Skin of body (tissue), 2 donors: ENCODE data around the gene CSMD2. TPM values are rescaled to one million over a fixed set of nuclear protein-coding genes. Genes with fewer than 3 reads are reported as not detected.

Experiments used
- DNase-seq: peaks from one replicate; lab custom pipeline; 2025; lab: John Stamatoyannopoulos, UW
- total RNA-seq: library from RNA; depleted of rRNA; stranded (reverse); fragments of >200 nt; gene quantifications from one replicate; pipeline ENCODE4 v1.2.3, GENCODE V29; 2014

Gene CSMD2
- total RNA-seq, 1 donor from 2014 or later: 2.4 TPM

DNA sequence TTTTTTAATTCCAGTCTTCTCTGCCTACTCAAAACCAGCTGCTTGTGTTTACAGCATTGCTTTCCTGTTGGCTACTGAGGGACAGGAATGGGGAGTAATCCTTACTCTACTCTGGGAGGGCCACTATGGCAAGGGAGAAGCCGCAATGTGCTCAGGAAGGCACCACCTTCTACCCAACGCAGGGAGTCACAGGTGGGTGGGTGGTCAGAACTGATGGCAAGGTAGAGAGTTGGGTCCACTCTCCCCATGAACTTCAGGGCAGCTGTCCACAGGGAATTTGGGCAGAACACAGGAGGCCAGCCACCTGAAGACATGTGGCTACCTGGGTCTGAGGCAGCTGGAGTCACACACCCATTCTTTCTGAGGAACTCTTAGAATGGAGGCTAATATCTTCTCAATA is 341.6 kb downstream of the CSMD2 start:
- DNase-seq: no peak

DNA sequence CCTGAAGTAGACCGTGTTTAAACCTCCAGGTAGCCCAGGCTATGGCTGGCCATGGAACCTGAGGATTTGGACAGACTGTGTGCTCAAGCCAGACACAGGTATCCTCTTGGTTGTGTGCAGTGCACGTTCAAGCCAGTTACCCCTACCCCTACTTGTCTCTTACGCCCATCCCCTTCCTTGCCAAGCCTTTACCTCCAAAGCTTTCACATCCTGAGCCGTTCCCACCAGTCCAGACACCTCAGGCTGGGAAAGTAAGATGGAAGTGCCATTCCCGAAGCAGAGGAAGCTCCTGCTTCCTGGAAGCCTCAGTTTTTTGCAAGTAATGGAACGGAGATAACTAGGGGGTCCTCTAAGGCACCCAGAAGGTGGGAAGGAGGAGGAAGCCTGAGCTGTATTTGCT is 342.6 kb downstream of the CSMD2 start:
- DNase-seq: no peak

DNA sequence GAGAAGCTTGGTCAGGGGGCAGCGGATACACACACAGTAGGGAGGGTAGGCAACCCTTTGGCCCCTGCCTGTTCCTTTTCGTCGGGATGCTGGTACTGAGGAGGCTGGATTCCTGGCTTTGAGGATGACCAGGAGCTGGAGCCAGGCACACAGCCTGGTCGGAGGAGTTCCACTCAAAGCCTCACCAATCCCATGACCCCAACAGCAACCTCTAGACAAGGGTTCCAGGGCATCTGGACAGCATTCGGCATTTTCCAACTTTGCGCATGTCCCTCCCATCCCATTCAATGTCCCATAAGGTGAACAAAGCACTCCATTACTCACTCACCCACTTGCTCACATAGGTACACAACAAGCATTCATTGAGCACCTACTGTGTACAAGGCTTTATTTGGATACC is 343.7 kb downstream of the CSMD2 start:
- no peak for DNase-seq

DNA sequence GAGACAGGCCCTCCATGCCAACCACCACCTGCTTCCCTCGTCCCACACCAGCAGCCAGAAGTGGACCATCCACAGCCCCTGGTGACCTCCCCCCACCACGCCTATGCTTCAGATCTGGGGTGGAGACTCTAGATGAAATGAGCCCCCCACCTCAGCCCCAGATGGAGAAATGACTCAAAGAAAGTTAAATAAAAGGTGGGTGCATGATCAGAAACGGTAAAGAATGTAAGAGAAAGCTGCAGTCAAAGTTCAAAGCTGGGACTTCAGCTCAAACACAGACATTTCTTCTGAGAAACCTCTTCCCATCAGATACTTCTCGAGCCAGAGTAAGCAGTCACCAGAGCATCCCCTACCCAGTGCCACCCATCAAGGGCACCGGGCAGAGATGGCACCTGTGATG is 344.2 kb downstream of the CSMD2 start:
- DNase-seq: no peak

DNA sequence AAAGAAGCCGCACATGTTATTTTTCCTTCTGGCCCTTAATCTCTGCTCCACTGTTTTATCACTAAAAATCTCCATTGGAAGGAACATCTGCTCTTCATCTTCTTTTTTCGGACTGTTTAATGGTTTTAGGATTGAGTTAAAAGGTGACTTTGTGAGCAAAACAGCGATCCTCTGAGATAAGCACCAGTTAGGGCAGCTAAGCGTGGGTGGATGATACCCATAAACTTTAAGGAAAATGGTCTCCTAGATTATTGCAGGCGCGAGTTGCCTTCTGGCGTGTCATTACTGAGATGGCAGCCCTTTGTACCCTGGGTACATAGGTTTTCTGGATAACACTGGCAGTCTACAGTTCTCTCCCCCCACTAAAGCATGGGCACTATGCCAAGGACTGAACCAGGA is 345.1 kb downstream of the CSMD2 start:
- DNase-seq: no peak

DNA sequence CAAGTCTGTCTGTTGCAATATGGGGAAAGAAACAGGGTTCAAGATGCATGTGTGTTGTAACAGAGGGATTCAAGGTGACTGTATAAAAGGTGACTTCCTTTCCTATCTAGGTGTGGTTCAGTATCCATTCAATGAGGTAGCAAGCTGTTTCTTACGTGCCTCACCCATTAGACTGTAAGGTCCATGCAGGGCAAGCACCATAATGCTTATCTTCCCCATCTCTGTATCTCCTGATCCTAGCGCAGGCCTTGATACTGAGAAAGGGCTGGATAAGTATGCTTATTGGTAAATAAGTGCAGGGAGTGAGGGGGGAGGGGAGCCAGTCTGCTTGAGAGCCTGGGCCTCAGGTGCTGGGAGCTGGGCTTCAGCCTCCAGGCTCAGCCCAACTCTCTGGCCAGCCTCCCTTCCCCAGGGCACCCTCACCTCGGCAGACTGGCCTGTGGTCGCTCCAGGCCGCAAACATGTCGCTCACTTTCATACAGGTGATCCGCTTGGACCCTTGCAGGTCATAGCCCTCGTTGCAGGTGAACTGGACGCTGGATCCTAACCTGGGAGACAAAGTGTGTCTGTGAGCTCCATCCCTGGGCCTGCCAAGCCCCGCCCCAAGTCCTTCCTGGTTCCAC is 345.6 kb downstream of the CSMD2 start:
- no peak for DNase-seq

- no peak for DNase-seq
These were observed 347.0 kb downstream of the CSMD2 start for GRCh38 chr1:33818071-33818470.

- DNase-seq: no peak
These were observed 350.0 kb downstream of the CSMD2 start for GRCh38 chr1:33815061-33815460.

- no peak for DNase-seq
These were observed 350.9 kb downstream of the CSMD2 start for GRCh38 chr1:33814166-33814565.

- DNase-seq: no peak
These were observed 354.5 kb downstream of the CSMD2 start for GRCh38 chr1:33810571-33810970.

GRCh38 chr1:33805988-33806387 is 359.0 kb downstream of the CSMD2 start:
- DNase-seq: no peak

DNA sequence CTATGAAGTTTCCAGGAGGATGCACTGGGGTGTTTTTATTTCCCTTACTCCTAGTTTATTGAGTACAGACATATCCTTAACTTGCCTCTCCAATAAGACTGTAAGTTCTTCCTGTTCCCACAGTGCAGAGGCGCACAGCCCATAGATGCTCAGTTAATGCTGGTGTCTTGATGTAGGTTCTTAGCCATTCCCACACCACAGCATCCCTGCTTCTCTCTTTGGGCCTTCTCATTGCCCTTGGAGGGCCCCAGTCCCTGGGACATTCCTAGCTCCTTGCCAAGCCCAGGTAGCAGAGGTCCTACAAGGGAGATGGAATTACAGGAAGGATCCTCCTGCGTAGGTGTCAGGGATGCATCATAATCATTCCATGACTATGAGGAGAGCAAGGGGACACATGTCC is 362.8 kb downstream of the CSMD2 start:
- no peak for DNase-seq

DNA sequence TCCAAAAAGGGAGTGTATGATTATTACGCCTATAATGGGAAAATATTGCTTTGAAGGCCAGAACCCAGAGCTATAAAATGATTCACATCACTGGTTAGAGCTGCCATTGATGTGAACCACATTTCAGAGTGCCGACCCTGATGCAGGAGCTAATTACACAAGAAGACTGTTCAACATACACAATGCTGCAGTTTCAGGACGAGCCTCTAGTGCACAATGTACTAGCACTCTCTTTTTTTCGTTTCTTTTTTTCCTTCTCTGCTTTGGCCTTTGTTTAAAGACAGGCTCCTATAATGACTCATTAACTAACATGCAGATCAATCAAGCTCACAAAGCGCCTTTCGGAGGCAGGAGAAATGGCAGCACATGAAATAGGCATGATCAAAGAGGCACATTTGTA is 367.2 kb downstream of the CSMD2 start:
- DNase-seq: no peak

DNA sequence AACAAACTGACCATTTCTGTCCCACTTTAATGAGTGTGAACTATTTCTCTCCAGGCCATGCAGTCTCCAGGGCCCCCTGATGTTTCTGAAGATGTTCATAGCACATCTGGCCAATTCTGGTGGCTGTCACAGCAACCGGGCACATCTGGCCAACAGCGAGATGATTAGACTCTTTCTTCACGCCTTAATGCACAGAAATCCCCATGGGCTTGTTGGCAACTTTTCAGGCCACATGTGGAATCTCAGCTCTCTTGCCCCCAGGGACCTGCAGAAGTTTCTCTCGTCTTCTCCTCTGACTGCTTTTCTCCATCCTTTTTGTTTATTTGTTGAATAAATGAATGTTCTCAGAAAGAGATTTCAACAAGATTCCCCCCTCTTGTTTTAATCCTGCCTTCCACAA is 372.4 kb downstream of the CSMD2 start:
- peak; percentile 29 for DNase-seq

- DNase-seq: no peak
These were observed 372.8 kb downstream of the CSMD2 start for GRCh38 chr1:33792216-33792615.

DNA sequence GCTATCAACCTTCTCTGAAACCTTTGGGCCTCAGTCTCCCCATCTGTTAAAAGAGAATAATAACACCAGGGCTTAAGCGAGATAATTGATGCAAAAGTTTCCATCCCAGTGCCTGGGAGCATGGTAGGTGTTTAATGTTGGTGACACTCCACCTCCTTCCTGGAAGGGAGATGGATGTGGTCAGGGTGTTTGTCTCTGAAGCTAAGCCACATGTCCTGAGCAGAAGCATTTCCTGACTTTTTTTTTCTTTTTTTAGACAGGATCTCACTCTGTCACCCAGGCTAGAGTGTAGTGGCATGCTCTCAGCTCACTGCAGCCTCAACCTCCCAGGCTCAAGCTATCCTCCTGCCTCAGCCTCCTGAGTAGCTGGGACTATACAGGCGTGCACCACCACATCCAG is 373.8 kb downstream of the CSMD2 start:
- DNase-seq: no peak

- DNase-seq: no peak
These were observed 374.5 kb downstream of the CSMD2 start for GRCh38 chr1:33790577-33790976.

DNA sequence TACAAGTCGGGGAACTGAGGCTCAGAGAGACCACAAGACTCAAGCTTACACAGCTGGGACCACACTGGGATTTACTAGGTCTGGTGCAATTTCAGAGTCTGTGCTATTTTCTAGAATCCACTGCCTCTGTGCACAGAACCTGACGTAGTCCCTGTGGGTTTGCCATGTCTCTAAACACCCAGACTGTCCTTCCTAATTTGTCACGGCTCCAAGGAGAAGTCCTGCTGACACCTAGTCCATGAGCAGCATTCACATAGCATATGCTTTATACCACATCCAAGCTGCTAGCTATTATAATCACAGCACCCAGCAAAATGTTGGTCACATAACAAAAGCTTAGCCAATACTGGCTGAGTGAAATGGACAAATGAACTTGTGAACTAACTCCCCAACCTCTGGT is 380.2 kb downstream of the CSMD2 start:
- DNase-seq: no peak

- DNase-seq: no peak
These were observed 382.3 kb downstream of the CSMD2 start for GRCh38 chr1:33782776-33783175.

- DNase-seq: no peak
These were observed 383.4 kb downstream of the CSMD2 start for GRCh38 chr1:33781652-33782051.

DNA sequence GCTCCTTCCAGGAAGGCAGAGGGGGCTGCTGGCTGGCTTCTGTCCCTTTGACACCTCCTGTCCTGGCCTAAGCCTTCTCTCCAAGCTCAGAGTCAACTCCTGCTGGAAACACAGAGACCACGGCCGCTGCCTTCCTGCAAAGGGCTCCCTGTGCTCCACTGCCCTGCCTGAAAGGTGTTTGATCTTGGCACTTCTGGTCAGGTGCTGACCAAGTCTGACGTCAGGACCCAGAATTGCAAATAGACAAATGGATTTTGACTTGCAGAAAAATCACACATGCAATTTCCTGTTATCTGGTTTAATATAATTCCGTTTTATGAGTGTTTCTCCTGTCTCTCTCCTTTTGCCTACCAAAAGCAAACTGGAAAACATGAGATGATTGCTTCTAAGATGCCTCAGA is 387.7 kb downstream of the CSMD2 start:
- no peak for DNase-seq

DNA sequence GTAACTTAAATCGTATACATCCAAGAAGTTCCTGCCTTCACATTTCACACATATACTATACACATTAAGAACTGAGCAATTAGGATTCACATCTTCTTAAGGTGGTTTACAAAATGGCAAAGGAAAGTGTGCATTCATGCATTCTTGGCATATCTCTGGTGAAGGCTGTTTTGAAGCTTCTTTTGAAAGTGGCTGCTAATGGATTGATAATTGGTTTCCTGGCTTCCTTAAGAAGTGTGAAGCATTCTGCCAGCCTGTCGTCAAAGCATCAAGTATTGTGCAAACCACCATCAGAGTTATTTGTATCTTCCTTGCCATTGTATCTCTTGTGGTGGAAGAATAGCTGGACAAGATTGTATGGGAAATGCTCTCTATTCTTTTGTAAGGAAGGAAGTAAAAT is 396.2 kb downstream of the CSMD2 start:
- DNase-seq: no peak

DNA sequence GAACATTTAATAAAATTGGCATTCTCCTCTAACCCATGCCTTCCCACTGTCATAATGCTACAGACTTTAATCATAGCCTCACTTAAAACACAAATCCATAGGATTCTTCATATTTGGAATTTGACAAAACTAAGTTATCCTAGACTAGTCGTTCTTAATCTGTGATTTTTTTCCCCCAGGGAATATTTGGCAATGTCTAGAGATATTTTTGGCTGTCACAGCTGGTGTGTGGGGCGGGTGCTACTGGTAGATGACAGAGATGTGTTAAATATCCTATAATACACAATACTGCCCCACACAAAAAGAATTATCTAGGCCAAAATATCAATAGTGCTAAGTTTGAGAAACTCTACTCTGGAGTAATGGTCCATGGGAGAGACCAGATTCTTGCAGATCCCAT is 396.9 kb downstream of the CSMD2 start:
- DNase-seq: no peak

DNA sequence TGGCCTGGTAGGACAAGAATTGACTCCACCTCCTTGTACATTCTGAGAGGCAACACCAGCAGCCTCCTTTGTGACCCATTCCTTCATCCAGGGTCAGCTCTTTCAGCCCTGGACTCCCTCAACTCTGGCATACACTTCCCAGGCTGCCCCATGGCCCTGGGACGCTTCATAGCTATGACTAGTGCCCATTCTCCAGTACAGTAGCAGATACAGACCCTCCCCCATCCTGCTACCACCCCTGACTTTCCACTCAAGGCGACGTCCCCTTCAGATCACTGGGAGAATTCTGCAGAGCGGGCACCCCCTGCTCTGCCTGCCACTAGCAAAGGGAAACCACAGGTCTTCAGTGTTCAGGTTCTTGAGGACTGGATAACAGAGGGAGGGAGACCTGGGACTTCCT is 400.9 kb downstream of the CSMD2 start:
- no peak for DNase-seq
